IPS-NIHi7 (cell line): Measurements from ENCODE around the gene TRMT11.

Source experiments
- DNase-seq: peaks from one replicate; pipeline ENCODE4 v3.0.0; 2012; ENCODE audit warnings: mixed read lengths; ENCODE audit errors: extremely low spot score

The TRMT11 gene

DNA sequence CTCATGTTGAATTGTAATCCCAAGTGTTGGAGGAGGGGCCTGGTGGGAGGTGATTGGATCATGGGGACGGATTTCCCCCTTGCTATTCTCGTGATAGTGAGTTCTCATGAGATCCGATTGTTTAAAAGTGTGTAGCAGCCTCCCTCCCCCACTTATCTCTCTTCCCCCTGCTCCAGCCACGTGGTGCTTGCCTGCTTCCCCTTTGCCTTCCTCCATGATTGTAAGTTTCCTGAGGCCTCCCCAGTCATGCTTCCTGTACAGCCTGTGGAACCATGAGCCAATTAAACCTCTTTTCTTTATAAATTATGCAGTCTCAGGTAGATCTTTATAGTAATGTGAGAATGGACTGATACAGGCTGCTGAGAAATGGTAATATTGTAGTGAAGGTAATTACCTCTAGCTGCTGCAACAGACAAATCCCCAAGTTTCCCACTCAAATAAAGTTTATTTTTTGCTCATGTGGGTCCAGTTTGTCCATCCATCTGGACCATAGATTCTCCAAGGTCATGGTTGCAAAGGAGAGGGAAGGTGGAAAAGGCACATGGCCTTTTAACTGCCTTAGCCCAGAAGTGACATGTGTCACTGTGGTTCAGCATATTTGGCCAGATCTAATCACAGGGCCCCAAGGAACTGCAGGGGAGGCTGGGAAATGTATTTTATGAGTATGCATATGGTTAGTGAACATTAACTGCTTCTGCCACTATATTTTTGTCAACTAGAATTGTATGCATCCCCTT lies 89.2 kb downstream of the TRMT11 start:
- no peak for DNase-seq

GRCh38 chr6:126076992-126077664 lies 90.8 kb downstream of the TRMT11 start:
- DNase-seq: no peak

DNA sequence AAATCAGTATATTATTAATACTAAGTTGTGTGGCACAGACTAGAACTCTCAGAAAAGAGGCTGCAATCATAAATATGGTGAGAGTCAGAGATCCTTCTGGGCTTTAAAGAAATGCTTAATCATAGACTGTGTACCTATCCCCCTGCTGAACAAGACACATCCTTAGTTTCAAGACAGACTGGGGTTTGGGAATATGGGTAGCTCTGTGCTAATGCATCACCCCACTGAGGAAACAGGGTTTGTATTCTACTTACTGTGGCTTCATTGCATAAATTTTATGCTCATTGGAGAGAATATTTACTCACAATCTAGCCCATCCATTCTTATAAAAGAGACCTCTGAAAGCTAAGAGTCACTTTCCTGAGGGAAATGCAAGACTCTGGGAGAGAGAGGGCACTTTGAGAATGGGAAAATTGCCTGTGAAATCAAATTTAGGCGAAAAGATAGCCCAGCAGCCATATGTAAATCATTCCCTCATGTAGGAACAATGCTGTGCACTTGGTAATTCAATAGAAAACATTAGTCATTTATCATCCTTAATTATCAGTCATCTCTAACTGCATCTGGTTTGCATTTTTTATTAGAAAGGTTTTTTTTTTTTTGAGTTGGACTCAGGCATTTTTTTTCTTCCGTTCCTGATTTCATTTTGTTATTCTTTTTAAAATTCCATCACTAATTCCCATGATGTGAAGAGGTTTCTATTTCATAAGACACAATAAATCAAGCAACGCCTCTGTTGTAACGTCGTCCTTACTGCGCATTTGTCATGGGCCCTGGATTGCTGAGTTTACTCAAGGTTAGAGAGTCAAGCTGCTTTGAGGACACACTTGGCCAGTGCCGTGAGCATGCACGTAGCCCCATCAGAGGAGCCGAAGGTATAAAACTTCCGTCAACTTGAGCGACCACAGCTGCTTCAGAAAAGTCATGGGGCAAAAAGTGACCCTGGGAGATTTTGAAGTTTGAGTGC lies 91.8 kb downstream of the TRMT11 start:
- no peak for DNase-seq

- no peak for DNase-seq
These were observed 97.5 kb downstream of the TRMT11 start for GRCh38 chr6:126083875-126084274.

GRCh38 chr6:126086560-126086959 lies 100.2 kb downstream of the TRMT11 start:
- DNase-seq: no peak
